Superior temporal gyrus (tissue), 1 donor: ENCODE measurements around the gene TGFBR2.

ENCODE experiments used
- DNase-seq: peaks from one replicate; pipeline ENCODE4 v3.0.0-alpha.2; 2016; ENCODE audit errors: extremely low spot score

The TGFBR2 gene

DNA sequence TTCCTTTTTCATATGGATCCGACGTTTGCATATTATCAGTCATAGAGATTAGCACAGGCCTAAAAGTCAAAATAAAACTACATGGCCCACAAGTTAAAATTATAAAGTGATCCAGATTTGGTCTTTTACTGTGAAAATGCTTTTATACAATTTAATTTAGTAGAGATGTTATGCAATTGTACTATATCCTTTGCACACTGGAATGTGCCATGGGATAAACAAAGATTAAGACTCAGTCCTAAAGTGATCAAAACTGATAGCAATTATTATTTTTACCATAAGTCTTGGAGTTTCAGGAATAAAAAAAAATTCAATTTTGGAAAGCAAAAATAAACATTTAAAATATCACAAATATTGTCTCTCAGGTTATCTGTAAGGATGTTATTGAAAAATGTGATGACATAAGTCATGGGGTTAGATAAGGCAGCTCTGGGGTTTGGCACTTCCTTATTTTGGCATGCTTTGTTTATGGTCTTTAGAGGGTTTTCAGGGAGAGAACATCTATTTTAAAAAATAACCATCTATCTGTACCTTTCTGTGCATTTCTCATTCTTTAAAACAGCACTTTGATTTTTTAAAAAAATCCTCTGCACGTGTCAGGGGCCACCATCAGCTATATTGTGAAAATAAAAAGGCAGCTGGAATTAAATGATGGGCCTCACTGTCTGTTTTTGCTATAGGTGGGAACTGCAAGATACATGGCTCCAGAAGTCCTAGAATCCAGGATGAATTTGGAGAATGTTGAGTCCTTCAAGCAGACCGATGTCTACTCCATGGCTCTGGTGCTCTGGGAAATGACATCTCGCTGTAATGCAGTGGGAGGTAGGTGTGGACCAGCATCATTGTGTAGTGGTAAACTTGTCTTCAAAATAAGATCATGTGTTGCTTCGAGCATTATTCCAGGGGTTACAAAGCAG, 67.3 kb downstream of the TGFBR2 start:
- no peak for DNase-seq

DNA sequence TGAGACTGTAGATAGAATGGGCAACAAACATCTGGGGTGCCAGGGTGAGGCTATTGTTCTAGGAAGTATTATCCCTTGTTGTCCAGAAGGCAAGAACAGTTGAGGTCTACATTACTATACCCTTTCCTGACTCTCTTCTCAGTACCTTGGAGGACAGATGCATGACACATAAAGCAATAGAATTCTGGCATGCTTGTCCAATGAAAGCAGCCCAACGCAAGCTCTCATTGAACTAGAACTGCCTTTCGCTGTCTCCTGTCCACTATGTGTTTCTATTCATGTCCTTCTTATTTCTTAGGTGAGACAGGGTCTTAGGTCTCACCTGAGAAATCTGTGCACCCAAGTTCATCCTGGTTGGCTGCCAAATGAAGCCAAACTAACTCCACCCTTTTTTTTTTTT, 68.6 kb downstream of the TGFBR2 start:
- no peak for DNase-seq

DNA sequence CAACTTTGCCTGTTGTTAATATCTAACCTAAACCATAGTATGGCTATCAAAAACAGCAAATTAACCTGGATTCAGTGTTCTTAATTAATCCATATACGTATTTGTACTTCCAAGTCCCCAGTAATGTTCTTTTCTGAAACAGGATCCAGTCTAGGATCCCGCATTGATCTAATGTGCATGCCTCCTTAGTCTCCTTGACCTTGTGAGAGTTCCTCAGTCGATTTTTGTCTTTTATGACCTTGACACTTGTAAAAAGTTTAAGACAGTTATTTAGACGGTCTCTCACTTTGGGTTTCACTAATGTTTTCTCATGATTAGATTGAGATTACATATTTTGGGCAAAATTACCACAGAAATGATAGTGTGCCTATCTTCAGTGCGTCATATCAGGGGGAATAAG, 69.4 kb downstream of the TGFBR2 start:
- DNase-seq = no peak

DNA sequence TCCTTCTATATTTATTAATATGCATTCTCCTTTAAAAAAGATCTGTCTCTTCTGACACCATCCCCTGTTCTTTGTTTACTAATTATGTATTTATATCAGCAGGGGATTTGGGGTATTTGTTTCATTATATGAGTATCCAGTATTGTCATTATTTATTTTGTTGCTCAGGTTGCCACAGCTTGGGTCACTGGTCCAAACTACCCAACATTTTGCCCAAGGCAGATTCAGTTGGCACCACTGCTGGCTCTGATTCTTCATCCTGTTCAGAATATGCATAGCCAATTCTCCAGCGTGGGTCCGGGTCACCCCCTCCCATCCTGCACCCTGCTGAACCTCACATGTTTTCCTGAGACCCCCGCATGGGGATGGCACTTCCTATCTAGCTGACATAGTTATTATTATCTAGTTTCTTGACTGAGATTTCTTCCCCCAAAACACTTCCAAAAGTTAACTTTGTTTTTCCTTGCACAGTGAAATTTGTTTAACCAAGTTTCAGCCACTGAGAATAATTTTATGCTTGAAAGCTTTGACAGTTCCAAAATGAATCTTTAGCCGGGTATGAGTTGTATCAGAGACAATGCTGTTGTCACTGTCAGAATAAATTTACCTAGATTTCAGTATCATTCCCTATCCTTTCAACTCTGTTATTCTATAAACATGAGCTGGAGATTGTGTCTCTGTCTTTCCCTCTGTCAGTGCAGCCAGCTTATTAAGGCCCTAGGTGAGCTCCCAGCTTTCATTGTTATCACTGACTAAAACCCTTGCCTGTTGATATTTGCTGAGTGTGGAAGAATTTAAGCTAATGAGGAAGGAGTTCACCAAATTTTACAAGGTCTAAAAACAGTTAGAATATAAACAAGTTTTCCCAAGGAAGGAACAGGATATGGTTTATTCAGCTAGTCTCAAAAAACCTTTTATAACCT, 70.3 kb downstream of the TGFBR2 start:
- DNase-seq = no peak

DNA sequence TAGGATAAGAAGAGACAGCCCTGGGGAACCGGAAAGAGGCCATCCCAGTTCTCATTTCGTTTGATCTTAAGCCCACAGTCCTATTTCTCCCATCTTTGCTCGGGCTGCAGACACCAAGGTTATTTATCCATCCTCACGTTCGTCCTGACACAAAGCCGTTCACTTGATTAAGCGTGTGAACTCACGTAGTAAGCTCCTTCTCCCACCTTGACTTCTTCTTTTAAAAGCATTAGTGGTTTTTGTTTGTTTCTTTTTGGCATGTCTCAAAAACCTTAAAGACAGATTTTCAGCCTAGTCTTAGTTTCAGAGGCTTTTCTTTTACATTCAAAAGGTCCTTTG, 70.9 kb downstream of the TGFBR2 start:
- no peak for DNase-seq

DNA sequence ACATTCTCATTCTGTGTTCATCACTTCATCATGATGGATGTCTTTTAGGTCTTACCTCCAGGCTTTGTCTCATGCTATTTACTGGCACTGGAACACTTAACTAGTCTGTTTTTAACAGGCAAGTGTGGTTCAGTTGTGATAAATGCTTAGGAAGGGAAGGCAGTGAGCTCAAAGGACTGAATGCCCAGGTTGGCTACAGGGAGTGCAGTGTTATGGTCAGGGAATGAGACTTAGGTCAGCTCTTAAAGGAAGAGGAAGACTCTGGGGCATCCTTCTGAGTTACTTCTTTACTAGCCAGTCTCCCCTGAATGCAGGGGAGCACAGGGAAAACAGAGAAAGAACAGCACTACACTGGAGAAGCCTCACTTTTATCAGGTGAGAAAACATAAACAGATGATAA, 72.6 kb downstream of the TGFBR2 start:
- DNase-seq = no peak

DNA sequence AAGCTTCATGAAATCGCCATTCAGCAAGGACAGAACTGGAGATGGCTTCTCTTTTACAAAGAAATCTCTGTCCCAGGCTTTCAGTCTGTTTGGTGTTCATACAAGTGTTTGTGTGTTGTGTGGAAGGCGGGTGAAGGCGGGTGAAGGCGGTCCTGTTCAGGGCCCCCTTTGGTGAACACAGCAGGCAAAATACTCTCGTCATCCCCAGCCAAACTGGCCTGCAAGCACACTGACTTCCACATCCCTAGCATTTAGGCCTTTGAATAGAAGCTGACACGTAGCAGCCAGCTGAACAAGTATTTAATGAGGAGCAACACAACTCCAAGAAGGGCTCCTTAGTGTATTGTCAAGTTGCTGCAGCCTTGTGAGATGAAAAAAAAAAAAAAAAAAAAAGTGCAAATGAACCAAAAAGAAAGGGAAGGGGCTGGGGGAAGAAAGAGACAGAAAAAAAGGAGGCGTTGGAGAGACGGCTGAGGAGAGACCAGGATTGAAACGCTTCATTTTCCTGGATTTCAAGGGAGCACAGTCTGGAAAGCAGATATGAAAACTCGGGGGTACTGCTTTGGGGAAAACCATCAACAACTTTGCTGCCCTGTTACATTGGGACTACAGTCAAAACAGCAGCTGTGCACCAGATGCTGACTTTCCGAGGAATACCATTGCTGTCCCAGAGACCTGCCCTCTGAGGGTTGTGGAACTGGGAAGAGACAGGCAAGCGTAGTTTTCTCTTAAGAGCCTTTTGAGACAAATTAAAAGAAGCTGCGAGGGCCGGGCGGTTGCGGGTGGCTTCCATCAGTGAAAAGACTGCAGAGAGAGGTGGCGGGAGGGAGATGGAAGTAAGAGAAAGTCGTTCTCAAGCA, 74.6 kb downstream of the TGFBR2 start:
- peak; percentile 84 for DNase-seq

DNA sequence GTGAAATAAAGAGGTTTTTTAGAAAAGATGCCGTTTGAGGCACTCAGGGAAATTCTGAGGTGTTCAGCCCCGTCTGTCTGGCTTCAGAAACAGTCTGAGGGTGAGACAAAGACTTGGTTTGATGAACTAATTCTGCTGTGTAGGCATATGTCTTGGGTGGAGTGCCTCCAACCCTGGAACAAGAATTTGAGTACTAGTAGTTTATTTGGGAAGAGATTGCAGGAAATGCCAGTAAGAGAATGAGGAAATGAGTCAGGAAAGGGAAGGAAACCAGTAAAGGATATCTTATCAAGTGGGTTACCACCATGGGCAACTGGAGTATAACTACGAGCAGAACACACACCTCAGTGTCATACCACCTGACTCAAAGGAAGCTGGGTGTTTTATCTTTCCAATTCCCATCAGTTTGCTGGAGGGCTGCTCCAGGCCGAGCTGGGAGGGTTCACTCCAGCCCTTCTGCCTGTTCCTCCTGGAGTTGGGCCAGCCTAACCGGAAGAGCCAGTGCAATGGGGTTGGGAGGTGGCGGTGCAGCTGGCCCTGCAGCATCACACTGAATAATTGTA, 75.3 kb downstream of the TGFBR2 start:
- peak; percentile 60 for DNase-seq

DNA sequence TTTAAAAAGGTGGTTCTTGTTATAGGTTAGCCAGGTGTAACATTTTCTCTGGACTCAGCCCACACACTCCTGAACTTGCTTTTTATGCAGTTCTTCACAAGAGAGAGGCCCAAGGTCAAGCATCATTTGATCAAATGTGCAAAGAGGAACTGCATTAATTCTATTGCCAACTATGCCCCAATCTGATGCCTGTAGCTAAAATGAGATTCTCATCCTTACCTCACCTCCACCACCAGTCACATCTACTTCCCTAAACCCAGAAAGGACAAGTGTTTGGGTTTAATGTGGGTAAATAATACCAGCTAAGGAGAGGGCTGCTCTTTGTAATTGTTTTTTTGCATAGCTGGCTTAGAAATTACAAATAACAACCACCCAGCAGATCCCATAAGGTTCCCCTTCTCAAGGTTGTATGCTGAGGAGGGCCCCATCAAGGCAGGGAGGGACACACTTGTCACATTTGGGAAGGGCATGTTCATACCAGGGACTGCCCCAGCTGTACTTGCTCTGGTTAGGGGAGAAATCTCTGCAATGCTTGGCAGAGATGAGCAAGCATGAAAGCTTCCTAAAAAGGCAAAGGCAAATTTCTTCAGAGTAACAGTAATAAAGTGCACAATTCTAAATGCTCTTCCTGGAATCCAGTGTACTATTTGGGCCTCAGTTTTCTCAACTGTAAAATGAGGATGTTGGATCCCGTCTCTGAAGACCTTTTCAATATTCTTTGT, 76.2 kb downstream of the TGFBR2 start:
- DNase-seq = no peak

DNA sequence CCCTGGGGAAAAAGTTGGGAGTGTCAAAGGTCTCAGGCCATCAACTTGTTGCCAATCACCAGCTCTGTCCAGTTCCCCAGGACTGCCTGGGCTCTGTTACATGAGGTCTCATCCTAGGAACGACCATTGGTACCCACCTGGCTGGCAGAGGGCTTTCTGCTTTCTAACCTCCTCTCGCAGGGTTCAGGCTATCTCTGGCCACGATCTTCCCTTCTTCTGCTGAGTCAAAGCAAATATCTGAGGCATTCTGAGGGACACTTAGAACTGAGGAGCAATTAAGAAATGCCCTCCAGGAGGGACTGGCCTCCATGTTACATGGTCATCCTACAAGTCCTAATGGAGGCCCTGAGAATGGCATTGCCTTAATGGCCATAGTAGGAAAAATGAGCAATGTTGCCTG, 77.4 kb downstream of the TGFBR2 start:
- no peak for DNase-seq

DNA sequence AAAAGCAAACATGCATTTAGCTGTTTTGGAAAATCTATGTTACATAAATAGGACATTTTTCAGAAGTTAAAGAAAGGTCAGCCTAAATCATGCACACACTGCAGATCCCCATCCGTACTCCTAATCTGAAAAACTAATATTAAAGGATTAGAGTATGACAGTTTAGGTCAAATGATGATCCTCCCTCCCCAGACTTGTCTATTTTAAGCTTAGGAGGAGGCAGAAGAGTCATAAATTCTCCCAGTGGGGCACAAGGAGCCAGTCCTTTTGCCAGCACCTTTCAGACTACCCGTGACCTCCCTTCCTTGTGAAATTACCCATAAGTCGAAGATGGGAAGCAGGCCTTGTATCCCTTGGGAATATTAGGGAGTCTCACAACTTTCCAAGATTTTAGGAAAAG, 78.0 kb downstream of the TGFBR2 start:
- no peak for DNase-seq

DNA sequence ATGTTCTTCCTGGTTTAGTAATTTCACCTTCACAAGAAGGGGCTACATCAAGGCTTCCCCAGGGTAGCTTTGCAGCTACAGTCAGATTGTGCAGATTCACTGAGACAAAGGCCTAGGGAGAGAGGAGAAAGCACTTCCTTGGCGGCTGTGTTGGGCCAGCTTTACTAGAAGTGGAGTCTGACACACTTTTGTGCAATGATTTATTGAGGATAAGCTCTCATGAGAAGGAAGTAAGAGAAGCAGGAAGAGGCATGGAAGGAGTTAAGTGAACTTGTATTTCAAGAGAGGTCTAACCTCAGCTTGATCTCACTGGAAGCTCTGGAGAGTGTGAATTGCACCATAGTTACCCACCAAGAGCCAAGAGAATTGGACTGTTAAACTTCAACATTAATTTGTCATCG, 78.9 kb downstream of the TGFBR2 start:
- DNase-seq = no peak

DNA sequence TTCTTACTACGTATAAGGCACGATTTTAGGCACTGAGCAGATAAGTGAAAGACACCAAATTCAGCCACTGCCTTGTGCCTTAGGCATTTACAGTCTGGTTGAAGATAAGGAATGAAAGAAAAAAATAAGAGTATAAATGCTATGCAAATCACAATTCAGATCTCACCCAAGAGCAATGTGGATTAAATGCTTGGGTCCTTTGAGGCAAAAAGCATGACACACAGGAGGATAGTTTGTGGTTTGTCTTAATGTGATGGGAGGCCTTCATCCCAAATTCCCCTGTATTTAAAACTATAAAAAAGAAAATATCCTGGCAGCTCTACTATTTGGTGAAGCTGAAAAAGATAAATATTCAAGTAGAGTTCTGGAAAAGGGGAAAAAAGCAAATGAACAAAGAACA, 79.8 kb downstream of the TGFBR2 start:
- DNase-seq = no peak

DNA sequence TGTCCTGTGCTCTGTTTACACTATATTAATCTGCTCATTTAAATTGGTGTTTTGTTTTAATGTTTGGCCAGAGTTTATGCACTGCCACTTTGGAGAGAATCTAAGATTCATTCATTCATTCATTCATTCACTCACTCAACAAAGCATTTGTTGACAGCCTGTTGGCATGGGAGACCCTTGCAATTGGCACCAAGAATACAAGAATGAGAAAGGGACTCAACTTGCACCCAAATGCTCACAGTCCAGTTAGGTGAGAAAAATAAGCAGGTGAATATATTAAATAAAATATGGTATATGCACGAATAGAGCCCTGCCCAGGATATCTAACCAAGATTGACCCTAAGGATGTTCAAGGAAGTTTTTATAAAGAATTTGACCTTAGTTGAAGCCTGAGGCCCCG, 80.4 kb downstream of the TGFBR2 start:
- no peak for DNase-seq

DNA sequence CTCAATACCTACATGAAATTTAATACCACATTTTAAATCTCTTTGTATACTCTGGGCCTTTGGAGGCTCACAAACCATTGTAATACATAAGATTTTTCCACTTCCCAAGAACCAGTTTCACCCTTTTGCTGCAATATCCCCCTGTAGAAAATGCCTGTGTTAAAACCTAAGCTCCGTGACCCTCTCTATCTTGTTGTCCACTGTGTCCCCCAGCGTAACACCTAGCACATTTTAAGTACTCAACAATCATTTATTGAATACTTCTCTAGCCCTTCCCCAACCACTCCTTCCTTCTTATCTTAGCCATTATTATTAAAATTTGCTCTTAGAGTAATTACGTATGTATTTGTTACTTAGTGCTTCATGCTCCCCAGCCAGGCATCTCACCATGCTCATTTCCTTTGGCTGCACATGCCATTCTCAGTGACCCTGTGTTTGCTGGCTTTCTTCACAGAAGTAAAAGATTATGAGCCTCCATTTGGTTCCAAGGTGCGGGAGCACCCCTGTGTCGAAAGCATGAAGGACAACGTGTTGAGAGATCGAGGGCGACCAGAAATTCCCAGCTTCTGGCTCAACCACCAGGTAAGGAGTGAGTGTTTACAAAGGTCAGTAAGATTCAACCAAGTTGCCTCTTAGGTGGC, 81.6 kb downstream of the TGFBR2 start:
- no peak for DNase-seq

DNA sequence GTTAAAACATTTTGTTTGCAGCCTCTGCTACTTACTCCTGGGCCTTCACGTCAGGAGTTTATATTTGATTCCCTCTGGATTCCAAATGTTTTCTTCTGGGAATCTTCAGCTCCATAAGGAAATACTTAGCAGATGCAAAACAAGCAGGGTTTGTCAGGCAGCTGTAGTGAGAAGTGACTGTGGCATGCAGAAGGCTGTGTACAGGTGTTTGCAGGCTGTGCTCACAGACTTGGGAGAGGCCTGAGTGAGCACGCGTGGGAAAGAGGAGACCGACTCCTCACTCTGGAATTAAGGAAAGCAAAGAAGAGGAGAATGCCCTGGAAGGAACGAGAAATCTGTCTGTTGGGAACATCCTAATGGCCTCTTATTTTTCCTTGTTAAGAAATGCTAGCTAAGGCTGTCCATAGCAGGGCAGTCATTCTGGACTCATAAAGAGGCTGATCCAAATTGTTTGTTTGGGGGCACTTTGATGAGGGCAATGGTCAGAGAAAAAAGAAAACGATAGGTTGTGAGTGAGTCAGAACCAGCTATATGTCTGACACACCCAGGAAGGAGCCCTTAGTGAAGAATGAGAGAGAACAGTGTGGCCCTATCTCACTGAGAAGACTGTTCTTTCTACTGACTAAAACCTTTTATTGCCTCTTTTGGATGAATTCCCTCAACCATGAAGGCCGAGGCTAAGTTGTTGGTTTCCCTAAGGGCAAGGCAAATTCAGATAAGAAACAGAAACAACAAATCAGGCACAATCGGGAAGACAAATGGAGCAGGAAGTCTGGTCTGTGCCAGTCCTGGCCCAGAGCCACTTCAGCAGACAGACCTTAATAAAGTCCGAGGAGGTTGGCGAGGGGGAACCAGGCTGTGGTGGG, 82.6 kb downstream of the TGFBR2 start:
- DNase-seq = peak; percentile 45

DNA sequence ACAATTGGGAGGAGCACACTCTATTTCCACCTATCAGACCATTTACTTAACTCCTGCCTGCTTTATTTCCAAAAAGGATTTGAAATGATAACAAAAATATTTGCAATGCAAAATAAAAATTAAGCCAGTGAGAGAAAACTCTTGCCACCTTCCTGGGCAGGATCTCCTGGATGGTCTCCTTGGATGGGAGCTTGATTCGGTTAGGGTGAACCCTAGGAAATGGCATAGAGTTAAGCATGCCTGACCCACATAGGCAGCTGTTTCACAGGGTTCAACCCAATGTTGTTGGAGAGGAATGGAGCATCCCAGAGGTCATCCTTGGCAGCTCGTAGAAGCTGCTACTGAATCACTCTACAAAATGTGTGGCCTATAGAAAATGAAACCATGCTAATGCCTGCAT, 83.8 kb downstream of the TGFBR2 start:
- no peak for DNase-seq

DNA sequence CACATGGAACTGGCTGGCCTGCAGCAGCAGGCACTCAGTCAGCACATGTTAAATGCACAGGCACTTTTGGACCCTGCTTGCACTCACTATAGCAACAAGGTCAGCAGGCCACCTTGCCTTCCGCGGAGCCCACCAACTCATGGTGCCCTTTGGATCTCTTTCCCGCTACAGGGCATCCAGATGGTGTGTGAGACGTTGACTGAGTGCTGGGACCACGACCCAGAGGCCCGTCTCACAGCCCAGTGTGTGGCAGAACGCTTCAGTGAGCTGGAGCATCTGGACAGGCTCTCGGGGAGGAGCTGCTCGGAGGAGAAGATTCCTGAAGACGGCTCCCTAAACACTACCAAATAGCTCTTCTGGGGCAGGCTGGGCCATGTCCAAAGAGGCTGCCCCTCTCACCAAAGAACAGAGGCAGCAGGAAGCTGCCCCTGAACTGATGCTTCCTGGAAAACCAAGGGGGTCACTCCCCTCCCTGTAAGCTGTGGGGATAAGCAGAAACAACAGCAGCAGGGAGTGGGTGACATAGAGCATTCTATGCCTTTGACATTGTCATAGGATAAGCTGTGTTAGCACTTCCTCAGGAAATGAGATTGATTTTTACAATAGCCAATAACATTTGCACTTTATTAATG, 85.0 kb downstream of the TGFBR2 start:
- no peak for DNase-seq

DNA sequence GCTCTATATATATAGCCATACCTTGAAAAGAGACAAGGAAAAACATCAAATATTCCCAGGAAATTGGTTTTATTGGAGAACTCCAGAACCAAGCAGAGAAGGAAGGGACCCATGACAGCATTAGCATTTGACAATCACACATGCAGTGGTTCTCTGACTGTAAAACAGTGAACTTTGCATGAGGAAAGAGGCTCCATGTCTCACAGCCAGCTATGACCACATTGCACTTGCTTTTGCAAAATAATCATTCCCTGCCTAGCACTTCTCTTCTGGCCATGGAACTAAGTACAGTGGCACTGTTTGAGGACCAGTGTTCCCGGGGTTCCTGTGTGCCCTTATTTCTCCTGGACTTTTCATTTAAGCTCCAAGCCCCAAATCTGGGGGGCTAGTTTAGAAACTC, 85.5 kb downstream of the TGFBR2 start:
- DNase-seq = no peak
